SU-DHL-6 (cell line): ENCODE data around the gene RAX2.

Source experiments
- H2AFZ ChIP-seq: fragments of 200-600 bp; sonication (generic); 2 replicates; pipeline ENCODE4 v1.6.1; 2014; ENCODE audit warnings: low read depth, mild to moderate bottlenecking, moderate library complexity, mixed read lengths, antibody characterized with exemption, low read length; ENCODE audit not compliant: severe bottlenecking
- H3F3A ChIP-seq: fragments of 200-600 bp; shearing (Covaris generic); 2 replicates; pipeline ENCODE4 v1.6.0; 2016; ENCODE audit warnings: antibody characterized with exemption, mild to moderate bottlenecking; ENCODE audit not compliant: insufficient read depth
- H3K27ac ChIP-seq: fragments of 200-600 bp; sonication (generic); 2 replicates; pipeline ENCODE4 v1.5.1; 2016; ENCODE audit warnings: low read depth, mild to moderate bottlenecking, low read length, moderate library complexity, mixed read lengths
- H3K27me3 ChIP-seq: fragments of 200-600 bp; sonication (generic), shearing (Covaris generic); 2 replicates; pipeline ENCODE4 v1.6.0; 2014; ENCODE audit warnings: mild to moderate bottlenecking, low read length
- H3K36me3 ChIP-seq: fragments of 200-600 bp; sonication (generic); 2 replicates; pipeline ENCODE4 v1.6.1; 2014; ENCODE audit warnings: mild to moderate bottlenecking, low read length, mixed read lengths
- H3K4me2 ChIP-seq: fragments of 300-600, 200-600 bp; shearing (Covaris generic), sonication (generic); 2 replicates; pipeline ENCODE4 v1.6.0; 2014; ENCODE audit warnings: low read length, low read depth, mild to moderate bottlenecking; ENCODE audit not compliant: poor library complexity, severe bottlenecking
- H3K4me3 ChIP-seq: fragments of 200-600 bp; sonication (generic); 2 replicates; pipeline ENCODE4 v1.5.1; 2014; ENCODE audit warnings: antibody characterized with exemption, low read length, mild to moderate bottlenecking, mixed read lengths; ENCODE audit not compliant: insufficient read depth, poor library complexity, severe bottlenecking
- H3K79me2 ChIP-seq: fragments of 200-600 bp; sonication (generic); 2 replicates; pipeline ENCODE4 v1.6.1; 2014; ENCODE audit warnings: mild to moderate bottlenecking, low read length, moderate library complexity; ENCODE audit not compliant: insufficient read depth
- H3K9ac ChIP-seq: fragments of 200-600 bp; sonication (generic); 2 replicates; pipeline ENCODE4 v1.7.0; 2014; ENCODE audit warnings: mild to moderate bottlenecking, low read length
- H3K9me2 ChIP-seq: fragments of 200-600 bp; sonication (generic); replicated peaks from 2 replicates; pipeline ENCODE4 v1.6.1; 2014; ENCODE audit warnings: low read length; ENCODE audit not compliant: insufficient read depth
- H3K9me3 ChIP-seq: fragments of 200-600 bp; sonication (generic); 2 replicates; pipeline ENCODE4 v1.6.1; 2014; ENCODE audit warnings: low read length, mixed read lengths; ENCODE audit not compliant: insufficient read depth
- H4K20me1 ChIP-seq: fragments of 200-600 bp; sonication (generic); 2 replicates; pipeline ENCODE4 v1.6.1; 2014; ENCODE audit warnings: low read depth, mild to moderate bottlenecking, antibody characterized with exemption, low read length, moderate library complexity, mixed read lengths
- CTCF ChIP-seq: fragments of 200-600 bp; sonication (generic); IDR thresholded peaks from one replicate; pipeline ENCODE4 v1.5.1; 2017; ENCODE audit warnings: antibody characterized with exemption, mild to moderate bottlenecking, low read length, moderate library complexity; ENCODE audit not compliant: insufficient read depth, poor library complexity, severe bottlenecking
- EZH2phosphoT487 ChIP-seq: fragments of 200-600 bp; sonication (generic), shearing (Covaris generic); conservative IDR thresholded peaks from 2 replicates; pipeline ENCODE4 v1.6.1; 2018; ENCODE audit warnings: mild to moderate bottlenecking, antibody characterized with exemption, low read length, moderate library complexity, mixed read lengths

RAX2 gene

GRCh38 chr19:3769494-3769893 lies 2.5 kb downstream of the RAX2 start:
- H3K9me2 ChIP-seq = no peaks in the 10 kb centered on the region

GRCh38 chr19:3768748-3769099 lies 3.3 kb downstream of the RAX2 start:
- H3K9ac ChIP-seq = no peak overlapping the region
- no peaks in the 10 kb centered on the region for H4K20me1 ChIP-seq
- no peak overlapping the region for H3K27ac ChIP-seq
- no peaks in the 10 kb centered on the region for H3K9me2 ChIP-seq
- H3K79me2 ChIP-seq = no peaks in the 10 kb centered on the region
- H3K9me3 ChIP-seq = no peaks in the 10 kb centered on the region
- no peak overlapping the region for H3K4me2 ChIP-seq
- H3K4me3 ChIP-seq = no peak overlapping the region
- no peaks in the 10 kb centered on the region for H3F3A ChIP-seq
- no peak for TF ChIP-seq CTCF
- TF ChIP-seq EZH2phosphoT487 = no peak
- no peaks in the 10 kb centered on the region for H3K27me3 ChIP-seq
- H3K36me3 ChIP-seq = no peaks in the 10 kb centered on the region
- no peak overlapping the region for H2AFZ ChIP-seq

More at GRCh38 chr19:3769494-3769893, 2.5 kb downstream of the RAX2 start:
- Histone ChIP-seq H3K4me3 (no peak overlapping the region), H3K27ac (no peak overlapping the region), H4K20me1 (no peaks in the 10 kb centered on the region), H3F3A (no peaks in the 10 kb centered on the region), H3K9me3 (no peaks in the 10 kb centered on the region), H3K9ac (no peak overlapping the region), H3K36me3 (no peaks in the 10 kb centered on the region), H3K4me2 (no peak overlapping the region), H3K79me2 (no peaks in the 10 kb centered on the region), H2AFZ (no peak overlapping the region), H3K27me3 (no peaks in the 10 kb centered on the region)
- TF ChIP-seq CTCF = no peak
- TF ChIP-seq EZH2phosphoT487 = no peak

GRCh38 chr19:3768015-3768747 lies 3.8 kb downstream of the RAX2 start:
- no peak overlapping the region for H3K27ac ChIP-seq
- no peaks in the 10 kb centered on the region for H3K27me3 ChIP-seq
- no peaks in the 10 kb centered on the region for H3F3A ChIP-seq
- no peaks in the 10 kb centered on the region for H3K9me2 ChIP-seq
- TF ChIP-seq EZH2phosphoT487 = no peak
- TF ChIP-seq CTCF = no peak
- no peak overlapping the region for H3K4me2 ChIP-seq
- H4K20me1 ChIP-seq = no peaks in the 10 kb centered on the region
- H3K36me3 ChIP-seq = no peaks in the 10 kb centered on the region
- H3K4me3 ChIP-seq = no peak overlapping the region
- H3K79me2 ChIP-seq = peaks cover 3% of the 10 kb centered on the region; the same call in 1 of the 2 replicates
- no peak overlapping the region for H2AFZ ChIP-seq
- no peaks in the 10 kb centered on the region for H3K9me3 ChIP-seq
- no peak overlapping the region for H3K9ac ChIP-seq
